Endothelial cell of umbilical vein (primary cell): Measurements from ENCODE around the gene KREMEN1. TPM values are rescaled to one million over a fixed set of nuclear protein-coding genes. Genes with fewer than 3 reads are reported as not detected.

Experiments used
- BruUV-seq: library from RNA; stranded (reverse); fragments of 400-500 nt; replicated peaks from 2 replicates; lab custom pipeline; 2021; lab: Mats Ljungman, UMichigan
- CTCF ChIA-PET: fragments of 300-600, 350-600 bp; sonication (Branson Sonifier 250); formaldehyde crosslinking; loops from one replicate; lab custom pipeline; 2021; ENCODE audit warnings: antibody characterized with exemption, inconsistent platforms; lab: Charles Lee
- POLR2A ChIA-PET: fragments of 300-600, 350-600 bp; sonication (Branson Sonifier 250); formaldehyde crosslinking; loops from one replicate; lab custom pipeline; 2021; ENCODE audit warnings: antibody characterized with exemption, inconsistent platforms; lab: Charles Lee
- DNase-seq: peaks from one replicate; pipeline ENCODE4 v3.0.0-alpha.2; 2011; ENCODE audit warnings: low read depth, low spot score
- FAIRE-seq: peaks from 2 replicates; lab custom pipeline; 2011; peaks lifted over from hg19 to GRCh38; lab: Jason Lieb, UNC
- H2AFZ ChIP-seq: 2 replicates; pipeline ENCODE4 v1.6.0; 2012; ENCODE audit warnings: low read depth, low read length, control low read depth, inconsistent platforms
- H3K27ac ChIP-seq: 2 replicates; pipeline ENCODE4 v1.5.1; 2011; ENCODE audit warnings: low read depth, mild to moderate bottlenecking, control low read depth, low read length, moderate library complexity; ENCODE audit not compliant: insufficient read depth
- H3K27me3 ChIP-seq, 2 experiments: 2 replicates each; pipeline versions ENCODE4 v1.6.0 to v1.6.1; 2011; ENCODE audit warnings: low read length in 2 of 2, mixed read lengths in 1 of 2; ENCODE audit not compliant: control insufficient read depth in 2 of 2, insufficient read depth in 2 of 2
- H3K36me3 ChIP-seq, 2 experiments: 2 replicates in 1 of 2; 3 replicates in 1 of 2; pipeline ENCODE4 v1.5.1; 2011; ENCODE audit warnings: low read length in 2 of 2, mild to moderate bottlenecking in 1 of 2, moderate library complexity in 1 of 2; ENCODE audit not compliant: control insufficient read depth in 2 of 2, insufficient read depth in 2 of 2; ENCODE audit errors: extremely low read depth in 1 of 2
- H3K4me1 ChIP-seq: 3 replicates; pipeline ENCODE4 v1.5.1; 2011; ENCODE audit warnings: mild to moderate bottlenecking, low read length; ENCODE audit not compliant: control insufficient read depth, insufficient read depth; ENCODE audit errors: extremely low read depth
- H3K4me2 ChIP-seq: 2 replicates; pipeline ENCODE4 v1.6.1; 2011; ENCODE audit warnings: low read length, control low read depth, mixed read lengths; ENCODE audit not compliant: insufficient read depth
- H3K4me3 ChIP-seq, 3 experiments: fragments of 200-600 bp in 1 of 3; sonication (generic), shearing (Covaris generic) in 1 of 3; replicated peaks in 1 of 3; 2 replicates each; pipeline ENCODE4 v1.5.1; 2011 to 2016; ENCODE audit warnings: control low read depth in 3 of 3, low read length in 3 of 3, mild to moderate bottlenecking in 2 of 3, inconsistent platforms in 1 of 3, low read depth in 1 of 3, moderate library complexity in 1 of 3; ENCODE audit not compliant: insufficient read depth in 1 of 3
- H3K79me2 ChIP-seq: 2 replicates; pipeline ENCODE4 v1.6.0; 2012; ENCODE audit warnings: low read length, inconsistent platforms; ENCODE audit not compliant: control insufficient read depth, insufficient read depth
- H3K9ac ChIP-seq: replicated peaks from 2 replicates; pipeline ENCODE3; 2011; ENCODE audit warnings: low read length, control low read depth; ENCODE audit not compliant: insufficient read depth; ENCODE audit errors: extremely low read depth
- H3K9me1 ChIP-seq: replicated peaks from 3 replicates; pipeline ENCODE4 v1.6.0; 2011; ENCODE audit warnings: mild to moderate bottlenecking, low read length; ENCODE audit not compliant: control insufficient read depth, insufficient read depth; ENCODE audit errors: extremely low read depth
- H3K9me3 ChIP-seq: replicated peaks from 2 replicates; pipeline ENCODE4 v1.5.1; 2012; ENCODE audit warnings: low read length, inconsistent platforms; ENCODE audit not compliant: control insufficient read depth, insufficient read depth
- H4K20me1 ChIP-seq: replicated peaks from 2 replicates; pipeline ENCODE3; 2011; ENCODE audit warnings: mild to moderate bottlenecking, low read length; ENCODE audit not compliant: control insufficient read depth, insufficient read depth; ENCODE audit errors: extremely low read depth
- EZH2 ChIP-seq: IDR thresholded peaks from 2 replicates; pipeline ENCODE4 v1.6.1; 2012; ENCODE audit warnings: borderline replicate concordance, low read depth, mild to moderate bottlenecking, moderate library complexity, low read length, inconsistent platforms; ENCODE audit not compliant: severe bottlenecking
- FOS ChIP-seq: IDR thresholded peaks from 2 replicates; pipeline ENCODE4 v1.6.1; 2011; ENCODE audit warnings: mild to moderate bottlenecking, low read length, moderate library complexity, borderline replicate concordance; ENCODE audit not compliant: insufficient read depth
- GATA2 ChIP-seq: IDR thresholded peaks from 2 replicates; pipeline ENCODE4 v1.7.0; 2011; ENCODE audit warnings: low read depth, mild to moderate bottlenecking, moderate library complexity, mixed read lengths, low read length; ENCODE audit not compliant: insufficient read length, insufficient read depth
- JUN ChIP-seq: IDR thresholded peaks from 2 replicates; pipeline ENCODE4 v1.6.1; 2011; ENCODE audit warnings: borderline replicate concordance, low read depth; ENCODE audit not compliant: insufficient read length, insufficient read depth
- MYC ChIP-seq: IDR thresholded peaks from one replicate; pipeline ENCODE4 v1.6.1; 2011; ENCODE audit warnings: mild to moderate bottlenecking, low read depth, low read length
- POLR2A ChIP-seq: IDR thresholded peaks from 2 replicates; pipeline ENCODE4 v1.6.1; 2012; ENCODE audit warnings: low read depth, mild to moderate bottlenecking, control low read depth, low read length
- POLR2AphosphoS5 ChIP-seq: IDR thresholded peaks from 2 replicates; pipeline ENCODE4 v1.6.1; 2012; ENCODE audit warnings: low read depth, mild to moderate bottlenecking, control low read depth, low read length, moderate library complexity; ENCODE audit not compliant: insufficient read depth
- dilution Hi-C: fragments of 300-500 bp; cut with MboI; formaldehyde crosslinking; loops from one replicate; pipeline ENCODE4 v1.15.0; 2019; ENCODE audit warnings: low sequenced_read_pairs; ENCODE audit not compliant: extremely low pct_ligation_motif_present
- intact Hi-C: fragments of 100-400 bp; cut with micrococcal nuclease; formaldehyde crosslinking; loops from one replicate; pipeline ENCODE4 v1.10.0; 2022
- polyA plus RNA-seq, 4 experiments: library from polyadenylated mRNA; depleted of rRNA in 3 of 4; stranded (reverse) in 3 of 4; unstranded in 1 of 4; fragments of >200 nt; gene quantifications; 2 replicates each; pipeline versions ENCODE4 v1.2.1 to v1.2.3, GENCODE V29; 2011 to 2012; ENCODE audit warnings: missing spikeins in 1 of 4
- total RNA-seq: library from RNA; stranded (reverse); gene quantifications from 2 replicates; pipeline ENCODE4 v1.2.3, GENCODE V29; 2021
- TF ChIP-seq, protein P1 (sequence below): IDR thresholded peaks from 2 replicates; pipeline ENCODE4 v1.6.1; 2011; ENCODE audit not compliant: insufficient read depth, insufficient read length
- TF ChIP-seq, protein P2 (sequence below), 2 donors: IDR thresholded peaks; 1 replicate in 1 of 2; 2 replicates in 1 of 2; pipeline ENCODE4 v1.5.1; 2011; ENCODE audit warnings: low read length in 2 of 2, mild to moderate bottlenecking in 2 of 2, moderate library complexity in 2 of 2, control low read depth in 1 of 2, inconsistent platforms in 1 of 2, low read depth in 1 of 2; ENCODE audit not compliant: insufficient read depth in 1 of 2; ENCODE audit errors: extremely low read depth in 1 of 2

KREMEN1 gene
- total and polyA plus RNA-seq, 2 donors (not counting 3 experiments of a cell fraction or from before 2014, with no cell fraction given), result 0.58 to 1.1 TPM

DNA sequence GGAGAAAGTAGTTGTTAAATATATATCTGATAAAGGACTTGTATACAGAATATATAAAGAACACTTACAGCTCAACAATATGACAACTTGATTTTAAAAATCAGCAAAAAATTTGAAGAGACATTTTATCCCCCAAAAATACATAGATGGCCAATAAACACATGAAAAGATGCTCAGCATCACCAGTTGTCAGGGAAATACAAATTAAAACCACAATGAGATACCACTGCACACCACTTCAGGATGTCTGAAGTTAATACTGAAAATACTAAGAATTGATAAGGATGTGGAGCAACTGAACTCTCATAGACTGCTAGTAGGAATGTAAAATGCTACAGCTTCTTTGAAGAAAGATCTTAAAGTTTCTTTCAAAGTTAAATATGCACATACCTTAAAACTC, 49.2 kb downstream of the KREMEN1 start:
- no peak for DNase-seq
- Histone ChIP-seq H3K79me2 (no peaks in the 10 kb centered on the region), H3K4me3 (no peak overlapping the region), H3K36me3 (no peaks in the 10 kb centered on the region), H3K4me1 (no peaks in the 10 kb centered on the region), H3K4me2 (no peak overlapping the region), H3K27ac (no peak overlapping the region), H3K27me3 (peaks cover 4 to 6% of the 10 kb centered on the region in 2 experiments), H4K20me1 (no peaks in the 10 kb centered on the region), H3K9me3 (no peaks in the 10 kb centered on the region), H3K9me1 (no peaks in the 10 kb centered on the region), H3K9ac (no peak overlapping the region), H2AFZ (no peak overlapping the region)
- no TSS peak for BruUV-seq
- intact Hi-C loops (no loop called here), dilution Hi-C loops (no loop called here)
- TF ChIP-seq, protein P1, sequence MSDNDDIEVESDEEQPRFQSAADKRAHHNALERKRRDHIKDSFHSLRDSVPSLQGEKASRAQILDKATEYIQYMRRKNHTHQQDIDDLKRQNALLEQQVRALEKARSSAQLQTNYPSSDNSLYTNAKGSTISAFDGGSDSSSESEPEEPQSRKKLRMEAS, result no peak
- TF ChIP-seq FOS, result no peak
- TF ChIP-seq POLR2A, result no peak
- no peak for TF ChIP-seq EZH2
- FAIRE-seq, result no peak
- CTCF ChIA-PET, result interaction anchor here (1.1 kb wide), 1 partner anchor 32 kb away, joined by 3 read pairs; no protein-coding TSS in a partner anchor
- POLR2A ChIA-PET, result no interaction called here

DNA sequence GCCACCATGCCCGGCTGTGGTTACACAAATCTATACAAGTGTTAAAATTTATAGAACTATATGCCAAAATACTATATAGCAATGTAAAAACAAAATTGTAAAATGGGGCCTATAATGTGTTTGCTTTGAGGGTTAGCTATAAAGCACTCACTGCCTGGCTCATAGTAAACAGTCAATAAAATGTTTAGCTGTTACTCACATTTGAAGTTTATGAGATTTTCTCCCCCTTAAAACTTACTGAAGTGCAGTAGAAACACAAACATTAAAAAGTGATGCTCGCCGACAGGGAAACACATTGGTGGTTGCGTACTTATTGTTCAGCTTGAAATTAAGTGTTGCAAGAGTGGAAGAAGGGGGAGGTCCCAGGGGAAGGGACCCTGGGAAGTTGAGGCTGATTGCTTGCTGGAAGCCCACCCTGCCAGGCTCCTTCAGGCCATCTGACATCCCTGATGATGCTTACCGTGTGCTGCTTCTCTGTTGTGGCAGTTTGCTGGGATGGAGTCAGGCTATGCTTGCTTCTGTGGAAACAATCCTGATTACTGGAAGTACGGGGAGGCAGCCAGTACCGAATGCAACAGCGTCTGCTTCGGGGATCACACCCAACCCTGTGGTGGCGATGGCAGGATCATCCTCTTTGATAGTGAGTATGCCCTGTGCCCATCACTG, 52.1 kb downstream of the KREMEN1 start:
- Histone ChIP-seq H3K9me3 (no peaks in the 10 kb centered on the region), H3K36me3 (no peaks in the 10 kb centered on the region), H3K9ac (no peak overlapping the region), H3K79me2 (no peaks in the 10 kb centered on the region), H3K27ac (no peak overlapping the region), H3K4me2 (no peak overlapping the region), H4K20me1 (no peaks in the 10 kb centered on the region), H3K4me3 (no peak overlapping the region), H3K4me1 (no peaks in the 10 kb centered on the region), H2AFZ (no peak overlapping the region), H3K27me3 (peaks cover 4 to 6% of the 10 kb centered on the region in 2 experiments), H3K9me1 (no peaks in the 10 kb centered on the region)
- BruUV-seq, result no TSS peak
- intact Hi-C loops (no loop called here), dilution Hi-C loops (no loop called here)
- no peak for TF ChIP-seq POLR2AphosphoS5
- no peak for TF ChIP-seq EZH2
- TF ChIP-seq, protein P1, result no peak
- TF ChIP-seq FOS, result no peak
- TF ChIP-seq, protein P2, sequence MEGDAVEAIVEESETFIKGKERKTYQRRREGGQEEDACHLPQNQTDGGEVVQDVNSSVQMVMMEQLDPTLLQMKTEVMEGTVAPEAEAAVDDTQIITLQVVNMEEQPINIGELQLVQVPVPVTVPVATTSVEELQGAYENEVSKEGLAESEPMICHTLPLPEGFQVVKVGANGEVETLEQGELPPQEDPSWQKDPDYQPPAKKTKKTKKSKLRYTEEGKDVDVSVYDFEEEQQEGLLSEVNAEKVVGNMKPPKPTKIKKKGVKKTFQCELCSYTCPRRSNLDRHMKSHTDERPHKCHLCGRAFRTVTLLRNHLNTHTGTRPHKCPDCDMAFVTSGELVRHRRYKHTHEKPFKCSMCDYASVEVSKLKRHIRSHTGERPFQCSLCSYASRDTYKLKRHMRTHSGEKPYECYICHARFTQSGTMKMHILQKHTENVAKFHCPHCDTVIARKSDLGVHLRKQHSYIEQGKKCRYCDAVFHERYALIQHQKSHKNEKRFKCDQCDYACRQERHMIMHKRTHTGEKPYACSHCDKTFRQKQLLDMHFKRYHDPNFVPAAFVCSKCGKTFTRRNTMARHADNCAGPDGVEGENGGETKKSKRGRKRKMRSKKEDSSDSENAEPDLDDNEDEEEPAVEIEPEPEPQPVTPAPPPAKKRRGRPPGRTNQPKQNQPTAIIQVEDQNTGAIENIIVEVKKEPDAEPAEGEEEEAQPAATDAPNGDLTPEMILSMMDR (IDR thresholded peaks at IDR 0.05; ENCODE audit: extremely low read depth in 1 of 2, insufficient read depth in 1 of 2, low read depth in 1 of 2, low read length in 2 of 2), result no peak
- TF ChIP-seq MYC, result no peak
- TF ChIP-seq JUN, result no peak
- TF ChIP-seq GATA2, result no peak
- TF ChIP-seq POLR2A, result no peak
- DNase-seq (no peak), FAIRE-seq (no peak)
- CTCF ChIA-PET, result interaction anchor here (0.7 to 1.5 kb wide), 3 partner anchors 11 to 29 kb away, joined by 3 read pairs; no protein-coding TSS in a partner anchor
- POLR2A ChIA-PET, result no interaction called here
